Endothelial cell of umbilical vein (primary cell): Measurements from ENCODE around the gene RNF169. TPM values are rescaled to one million over a fixed set of nuclear protein-coding genes. Genes with fewer than 3 reads are reported as not detected.

ENCODE experiments used
- BruUV-seq: library from RNA; stranded (reverse); fragments of 400-500 nt; replicated peaks from 2 replicates; lab custom pipeline; 2021; lab: Mats Ljungman, UMichigan
- CTCF ChIA-PET: fragments of 300-600, 350-600 bp; sonication (Branson Sonifier 250); formaldehyde crosslinking; loops from one replicate; lab custom pipeline; 2021; ENCODE audit warnings: antibody characterized with exemption, inconsistent platforms; lab: Charles Lee
- POLR2A ChIA-PET: fragments of 300-600, 350-600 bp; sonication (Branson Sonifier 250); formaldehyde crosslinking; loops from one replicate; lab custom pipeline; 2021; ENCODE audit warnings: antibody characterized with exemption, inconsistent platforms; lab: Charles Lee
- DNase-seq: peaks from one replicate; pipeline ENCODE4 v3.0.0-alpha.2; 2011; ENCODE audit warnings: low read depth, low spot score
- FAIRE-seq: peaks from 2 replicates; lab custom pipeline; 2011; peaks lifted over from hg19 to GRCh38; lab: Jason Lieb, UNC
- H2AFZ ChIP-seq: 2 replicates; pipeline ENCODE4 v1.6.0; 2012; ENCODE audit warnings: low read depth, low read length, control low read depth, inconsistent platforms
- H3K27ac ChIP-seq: 2 replicates; pipeline ENCODE4 v1.5.1; 2011; ENCODE audit warnings: low read depth, mild to moderate bottlenecking, control low read depth, low read length, moderate library complexity; ENCODE audit not compliant: insufficient read depth
- H3K27me3 ChIP-seq, 2 experiments: 2 replicates each; pipeline versions ENCODE4 v1.6.0 to v1.6.1; 2011; ENCODE audit warnings: low read length in 2 of 2, mixed read lengths in 1 of 2; ENCODE audit not compliant: control insufficient read depth in 2 of 2, insufficient read depth in 2 of 2
- H3K36me3 ChIP-seq, 2 experiments: 2 replicates in 1 of 2; 3 replicates in 1 of 2; pipeline ENCODE4 v1.5.1; 2011; ENCODE audit warnings: low read length in 2 of 2, mild to moderate bottlenecking in 1 of 2, moderate library complexity in 1 of 2; ENCODE audit not compliant: control insufficient read depth in 2 of 2, insufficient read depth in 2 of 2; ENCODE audit errors: extremely low read depth in 1 of 2
- H3K4me1 ChIP-seq: 3 replicates; pipeline ENCODE4 v1.5.1; 2011; ENCODE audit warnings: mild to moderate bottlenecking, low read length; ENCODE audit not compliant: control insufficient read depth, insufficient read depth; ENCODE audit errors: extremely low read depth
- H3K4me2 ChIP-seq: 2 replicates; pipeline ENCODE4 v1.6.1; 2011; ENCODE audit warnings: low read length, control low read depth, mixed read lengths; ENCODE audit not compliant: insufficient read depth
- H3K4me3 ChIP-seq, 3 experiments: fragments of 200-600 bp in 1 of 3; sonication (generic), shearing (Covaris generic) in 1 of 3; replicated peaks in 1 of 3; 2 replicates each; pipeline ENCODE4 v1.5.1; 2011 to 2016; ENCODE audit warnings: control low read depth in 3 of 3, low read length in 3 of 3, mild to moderate bottlenecking in 2 of 3, inconsistent platforms in 1 of 3, low read depth in 1 of 3, moderate library complexity in 1 of 3; ENCODE audit not compliant: insufficient read depth in 1 of 3
- H3K79me2 ChIP-seq: 2 replicates; pipeline ENCODE4 v1.6.0; 2012; ENCODE audit warnings: low read length, inconsistent platforms; ENCODE audit not compliant: control insufficient read depth, insufficient read depth
- H3K9ac ChIP-seq: replicated peaks from 2 replicates; pipeline ENCODE3; 2011; ENCODE audit warnings: low read length, control low read depth; ENCODE audit not compliant: insufficient read depth; ENCODE audit errors: extremely low read depth
- H3K9me1 ChIP-seq: replicated peaks from 3 replicates; pipeline ENCODE4 v1.6.0; 2011; ENCODE audit warnings: mild to moderate bottlenecking, low read length; ENCODE audit not compliant: control insufficient read depth, insufficient read depth; ENCODE audit errors: extremely low read depth
- H3K9me3 ChIP-seq: replicated peaks from 2 replicates; pipeline ENCODE4 v1.5.1; 2012; ENCODE audit warnings: low read length, inconsistent platforms; ENCODE audit not compliant: control insufficient read depth, insufficient read depth
- H4K20me1 ChIP-seq: replicated peaks from 2 replicates; pipeline ENCODE3; 2011; ENCODE audit warnings: mild to moderate bottlenecking, low read length; ENCODE audit not compliant: control insufficient read depth, insufficient read depth; ENCODE audit errors: extremely low read depth
- EZH2 ChIP-seq: IDR thresholded peaks from 2 replicates; pipeline ENCODE4 v1.6.1; 2012; ENCODE audit warnings: borderline replicate concordance, low read depth, mild to moderate bottlenecking, moderate library complexity, low read length, inconsistent platforms; ENCODE audit not compliant: severe bottlenecking
- FOS ChIP-seq: IDR thresholded peaks from 2 replicates; pipeline ENCODE4 v1.6.1; 2011; ENCODE audit warnings: mild to moderate bottlenecking, low read length, moderate library complexity, borderline replicate concordance; ENCODE audit not compliant: insufficient read depth
- GATA2 ChIP-seq: IDR thresholded peaks from 2 replicates; pipeline ENCODE4 v1.7.0; 2011; ENCODE audit warnings: low read depth, mild to moderate bottlenecking, moderate library complexity, mixed read lengths, low read length; ENCODE audit not compliant: insufficient read length, insufficient read depth
- JUN ChIP-seq: IDR thresholded peaks from 2 replicates; pipeline ENCODE4 v1.6.1; 2011; ENCODE audit warnings: borderline replicate concordance, low read depth; ENCODE audit not compliant: insufficient read length, insufficient read depth
- MAX ChIP-seq: IDR thresholded peaks from 2 replicates; pipeline ENCODE4 v1.6.1; 2011; ENCODE audit not compliant: insufficient read depth, insufficient read length
- MYC ChIP-seq: IDR thresholded peaks from one replicate; pipeline ENCODE4 v1.6.1; 2011; ENCODE audit warnings: mild to moderate bottlenecking, low read depth, low read length
- POLR2A ChIP-seq: IDR thresholded peaks from 2 replicates; pipeline ENCODE4 v1.6.1; 2012; ENCODE audit warnings: low read depth, mild to moderate bottlenecking, control low read depth, low read length
- POLR2AphosphoS5 ChIP-seq: IDR thresholded peaks from 2 replicates; pipeline ENCODE4 v1.6.1; 2012; ENCODE audit warnings: low read depth, mild to moderate bottlenecking, control low read depth, low read length, moderate library complexity; ENCODE audit not compliant: insufficient read depth
- dilution Hi-C: fragments of 300-500 bp; cut with MboI; formaldehyde crosslinking; loops from one replicate; pipeline ENCODE4 v1.15.0; 2019; ENCODE audit warnings: low sequenced_read_pairs; ENCODE audit not compliant: extremely low pct_ligation_motif_present
- intact Hi-C: fragments of 100-400 bp; cut with micrococcal nuclease; formaldehyde crosslinking; loops from one replicate; pipeline ENCODE4 v1.10.0; 2022
- polyA plus RNA-seq, 4 experiments: library from polyadenylated mRNA; depleted of rRNA in 3 of 4; stranded (reverse) in 3 of 4; unstranded in 1 of 4; fragments of >200 nt; gene quantifications; 2 replicates each; pipeline versions ENCODE4 v1.2.1 to v1.2.3, GENCODE V29; 2011 to 2012; ENCODE audit warnings: missing spikeins in 1 of 4
- total RNA-seq: library from RNA; stranded (reverse); gene quantifications from 2 replicates; pipeline ENCODE4 v1.2.3, GENCODE V29; 2021

Gene RNF169
- total and polyA plus RNA-seq, 2 donors (not counting 3 experiments of a cell fraction or from before 2014, with no cell fraction given): 5.8 to 21.3 TPM

- FAIRE-seq: no peak
- ChIA-PET CTCF (interaction anchor here (0.9 to 1.4 kb wide), 4 partner anchors 21 to 76 kb away, joined by 3 to 6 read pairs (median 4); no protein-coding TSS in a partner anchor), POLR2A (no interaction called here)
- H4K20me1 ChIP-seq: peaks cover 3% of the 10 kb centered on the region
- no peak overlapping the region for H2AFZ ChIP-seq
- no peak overlapping the region for H3K4me3 ChIP-seq
- H3K36me3 ChIP-seq: no peaks in the 10 kb centered on the region
- H3K27me3 ChIP-seq: no peaks in the 10 kb centered on the region
- TF ChIP-seq POLR2A (no peak), MAX (no peak), POLR2AphosphoS5 (no peak), JUN (no peak), GATA2 (no peak)
- peaks cover 81% of the 10 kb centered on the region for H3K79me2 ChIP-seq
- no peak overlapping the region for H3K4me2 ChIP-seq
- no peak overlapping the region for H3K27ac ChIP-seq
- peaks cover 5% of the 10 kb centered on the region for H3K4me1 ChIP-seq
- BruUV-seq: no TSS peak
- no peak overlapping the region for H3K9ac ChIP-seq
- no peaks in the 10 kb centered on the region for H3K9me3 ChIP-seq
- dilution Hi-C loops: no loop called here
- no peak for DNase-seq
- no peaks in the 10 kb centered on the region for H3K9me1 ChIP-seq
- intact Hi-C loops: no loop called here
Measured at GRCh38 chr11:74775762-74776161, 27.1 kb downstream of the RNF169 start.

- Histone ChIP-seq H3K27ac (no peak overlapping the region), H3K9ac (no peak overlapping the region), H3K4me2 (no peak overlapping the region), H2AFZ (no peak overlapping the region), H3K4me3 (no peak overlapping the region), H3K9me1 (no peaks in the 10 kb centered on the region), H3K27me3 (no peaks in the 10 kb centered on the region), H3K9me3 (no peaks in the 10 kb centered on the region), H3K36me3 (no peaks in the 10 kb centered on the region), H4K20me1 (peaks cover 3% of the 10 kb centered on the region), H3K4me1 (no peaks in the 10 kb centered on the region), H3K79me2 (peaks cover 80% of the 10 kb centered on the region)
- ChIA-PET CTCF (no interaction called here), POLR2A (no interaction called here)
- TF ChIP-seq MYC: no peak
- TF ChIP-seq JUN: no peak
- TF ChIP-seq POLR2A: no peak
- TF ChIP-seq EZH2: no peak
- TF ChIP-seq FOS: no peak
- FAIRE-seq (no peak), DNase-seq (no peak)
- dilution Hi-C loops: no loop called here
- intact Hi-C loops: no loop called here
- BruUV-seq: no TSS peak
Measured at GRCh38 chr11:74776546-74776945, 27.9 kb downstream of the RNF169 start.
